Stimulated activated CD4-positive, alpha-beta T cell treated with anti-CD3 and anti-CD28 coated beads, Interleukin-12 subunit alpha, Interleukin-12 subunit beta, amount 100 ng/mL, for 4 hours (primary cell): ENCODE data around the gene ITGB8.
"Not testable (repeated sequence)": the region's sequence is repeated elsewhere in the genome, so short reads cannot be mapped to it uniquely, and the experiment has no call there.

Experiments used
- DNase-seq: peaks from one replicate; pipeline ENCODE4 v3.0.0-alpha.2; 2020

The ITGB8 gene

DNA sequence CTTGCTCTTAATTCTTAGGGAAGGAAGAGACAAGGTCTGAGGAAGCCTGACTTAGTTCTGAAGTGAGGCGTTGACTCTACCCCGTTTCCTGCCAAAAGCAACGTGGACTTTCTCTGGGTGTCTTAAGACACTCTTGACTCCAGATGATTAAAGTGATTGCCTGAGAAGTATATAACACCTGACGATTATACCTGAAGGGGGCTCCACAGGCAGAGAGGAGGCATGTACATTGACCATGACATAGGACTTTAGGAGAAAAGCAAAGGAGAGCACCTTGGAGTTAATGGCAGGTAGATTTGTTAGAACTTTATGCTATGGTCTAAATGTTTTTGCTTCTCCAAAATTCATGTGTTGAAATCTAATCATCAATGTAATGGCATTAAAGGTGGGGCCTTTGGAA is 15.9 kb downstream of the ITGB8 start:
- DNase-seq: no peak

GRCh38 chr7:20347680-20348079 is 17.0 kb downstream of the ITGB8 start:
- DNase-seq: no peak

DNA sequence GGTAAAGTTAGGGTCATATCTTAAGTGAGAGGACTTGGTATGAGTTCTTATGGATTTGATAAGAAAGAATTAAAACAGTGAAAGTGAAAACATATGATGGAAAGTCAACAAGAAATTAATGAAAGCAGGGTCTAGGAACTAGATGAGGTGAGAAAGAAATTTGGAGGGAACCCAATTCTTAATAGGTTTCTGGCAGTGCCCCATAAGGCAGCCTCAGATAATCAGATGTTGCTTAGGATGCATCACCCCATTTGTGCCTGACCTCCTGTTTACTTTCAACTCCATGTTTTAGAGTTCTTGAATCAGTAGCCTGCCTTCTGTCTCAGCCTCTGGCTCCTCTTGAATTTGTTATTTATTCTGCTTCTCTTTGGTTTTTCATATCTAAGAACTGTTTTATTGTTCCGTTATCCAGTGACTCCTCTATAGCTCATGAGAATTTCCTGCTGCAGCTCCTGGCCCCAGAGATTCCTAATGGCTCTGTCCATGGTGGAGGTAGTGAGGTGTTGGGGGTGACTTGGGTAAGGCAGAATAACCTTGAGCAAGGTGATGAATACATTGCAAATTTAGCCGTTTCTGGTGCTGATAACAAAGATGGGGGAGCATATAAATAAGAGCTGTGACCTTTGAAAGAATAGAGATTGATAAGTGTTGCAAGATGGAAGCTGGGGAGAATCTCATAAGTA is 17.6 kb downstream of the ITGB8 start:
- no peak for DNase-seq

DNA sequence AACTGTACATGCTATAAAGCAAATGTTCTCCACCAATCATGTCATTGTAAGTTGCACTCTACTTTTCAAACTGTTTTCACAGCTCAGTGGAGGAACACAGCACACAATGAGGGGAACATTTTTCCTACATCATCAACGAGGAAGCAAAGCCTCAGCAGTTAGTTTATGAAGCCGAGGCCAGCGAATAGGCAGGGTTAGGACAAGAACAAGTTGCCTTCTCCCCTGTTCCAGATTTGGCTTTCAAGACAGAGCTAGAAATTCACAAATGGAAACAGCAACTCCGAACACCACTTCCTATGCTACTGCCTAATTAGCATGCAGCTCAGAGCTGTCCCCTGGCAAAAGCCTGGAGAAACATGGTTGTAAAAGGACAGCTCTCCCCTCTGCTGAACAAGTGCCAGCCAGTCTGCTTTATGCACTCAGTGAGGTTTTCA is 19.8 kb downstream of the ITGB8 start:
- no peak for DNase-seq

DNA sequence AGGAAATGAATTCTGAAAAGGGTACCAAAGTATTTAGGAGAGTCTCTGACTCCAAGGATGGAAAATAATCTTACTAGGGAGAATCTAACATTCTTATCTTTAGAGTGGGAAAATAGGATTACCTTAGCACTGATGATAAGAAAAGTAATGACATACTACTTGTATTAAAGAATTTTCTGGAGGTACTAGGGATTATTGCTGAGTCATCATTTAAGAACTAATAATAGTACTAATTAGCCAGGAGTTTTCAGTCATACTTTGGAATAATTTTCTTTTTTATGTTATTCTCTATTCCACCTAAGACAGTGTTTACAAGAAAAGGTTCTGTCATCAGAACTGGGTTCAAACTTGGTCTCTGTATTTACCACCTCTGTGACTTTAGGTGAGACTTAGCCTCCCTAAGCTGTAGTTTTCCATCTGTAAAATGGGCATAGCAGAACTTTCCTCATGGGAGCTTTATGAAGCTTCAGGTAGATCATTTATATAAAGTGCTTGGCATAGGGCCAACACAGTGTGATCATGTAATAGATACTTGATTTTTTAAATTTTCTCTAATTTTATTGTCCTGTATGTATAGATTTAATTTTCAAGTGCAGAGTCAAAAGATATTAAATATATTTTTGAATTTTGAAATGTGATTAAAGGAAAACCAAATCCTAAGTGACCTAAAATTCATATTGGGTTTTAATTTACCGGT is 20.4 kb downstream of the ITGB8 start:
- DNase-seq: no peak

GRCh38 chr7:20351901-20352300 is 21.2 kb downstream of the ITGB8 start:
- DNase-seq: no peak

- no peak for DNase-seq
Measured at GRCh38 chr7:20352573-20353306, 22.0 kb downstream of the ITGB8 start.

DNA sequence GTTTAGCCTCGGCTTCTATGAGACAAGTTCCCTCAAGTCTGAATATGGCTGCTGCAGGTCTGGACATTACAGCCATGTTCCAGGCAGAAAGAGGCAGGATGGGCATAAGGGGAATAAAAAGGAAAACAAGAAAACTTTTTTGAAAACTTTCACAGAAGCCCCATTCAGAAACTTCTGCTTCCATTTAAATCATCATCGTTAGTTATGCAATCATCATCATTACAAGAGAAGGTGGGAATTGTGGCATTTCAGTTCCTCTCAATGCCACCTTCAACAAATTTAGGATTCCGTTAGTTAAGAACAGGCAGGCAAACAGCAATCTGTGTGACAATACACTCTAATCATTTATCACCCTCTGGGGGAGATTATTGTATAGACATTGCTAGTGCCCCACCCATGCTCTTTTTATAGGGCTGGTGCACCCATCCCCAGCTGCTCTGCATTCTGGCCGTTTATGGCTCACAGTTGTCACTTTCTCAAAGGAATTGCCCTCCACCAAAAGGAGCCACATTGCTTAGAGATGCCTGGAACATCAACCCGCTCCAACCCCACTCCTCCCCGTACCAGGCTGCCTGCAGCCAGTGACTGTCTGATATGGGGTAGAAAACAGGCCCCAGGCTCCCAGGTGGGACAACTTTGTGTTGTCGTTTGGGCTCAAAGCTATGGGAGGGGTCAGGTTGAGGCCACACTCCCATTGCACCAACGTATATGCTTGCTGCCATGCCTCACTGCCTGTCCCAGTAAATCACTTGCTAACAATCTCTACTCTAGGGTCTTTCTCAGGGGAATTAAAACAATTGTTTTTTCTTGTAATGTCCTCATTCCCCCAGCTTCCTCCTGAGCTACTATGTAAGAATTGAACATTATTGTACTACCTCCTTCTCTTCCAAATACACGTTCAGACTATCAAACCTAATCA is 24.2 kb downstream of the ITGB8 start:
- DNase-seq: no peak

GRCh38 chr7:20358106-20358505 is 27.4 kb downstream of the ITGB8 start:
- DNase-seq: no peak

DNA sequence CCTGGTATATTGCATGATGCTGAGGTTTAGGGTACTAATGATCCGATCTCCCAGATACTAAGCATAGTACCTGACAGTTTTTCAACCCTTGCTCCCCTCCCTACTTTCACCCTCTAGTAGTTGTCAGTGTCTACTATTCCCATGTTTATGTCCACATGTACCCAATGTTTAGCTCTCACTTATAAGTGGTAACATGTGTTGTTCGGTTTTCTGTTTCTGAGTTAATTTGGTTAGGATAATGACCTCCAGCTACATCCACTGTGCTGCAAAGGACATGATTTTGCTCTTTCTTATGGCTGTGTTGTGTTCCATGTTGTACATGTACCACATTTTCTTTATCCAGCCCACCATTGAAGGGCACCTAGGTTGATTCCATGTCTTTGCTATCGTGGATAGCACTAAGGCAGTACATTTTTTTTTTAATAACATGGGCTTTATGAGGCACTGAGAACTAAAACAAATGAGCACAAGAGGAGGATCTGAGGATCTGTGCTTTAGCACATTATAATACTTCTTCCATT is 28.1 kb downstream of the ITGB8 start:
- DNase-seq: no peak

GRCh38 chr7:20359341-20359963 is 28.8 kb downstream of the ITGB8 start:
- DNase-seq: no peak

DNA sequence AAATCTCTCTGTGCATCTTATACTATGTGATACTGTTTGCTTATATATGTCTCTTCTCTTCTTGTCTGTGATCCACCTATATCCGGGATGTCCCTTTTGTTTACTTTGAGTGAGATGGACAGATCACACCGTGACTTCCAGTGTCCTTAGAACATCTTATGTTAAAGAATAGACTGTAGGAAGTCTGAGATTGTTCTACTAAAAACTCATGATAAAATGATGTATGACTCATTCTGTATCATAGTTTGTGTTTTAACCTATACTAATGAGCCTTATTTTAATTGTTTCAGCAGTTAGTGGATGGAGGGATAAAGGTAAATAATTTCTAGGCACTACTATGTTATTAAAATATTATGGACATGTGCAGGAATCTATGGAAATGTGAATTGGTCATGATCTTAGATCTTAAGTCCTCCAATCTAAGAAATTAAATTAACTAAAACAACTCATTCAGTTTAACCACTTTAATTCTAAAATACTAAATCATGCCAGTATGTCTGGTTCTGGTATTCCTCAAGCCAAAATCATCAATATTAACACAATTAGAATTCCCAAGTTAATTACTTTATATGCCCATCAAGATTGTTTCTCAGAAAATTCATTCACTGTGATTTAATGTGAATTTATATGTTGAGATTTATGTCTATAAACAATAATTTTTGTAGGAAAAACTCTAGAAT is 32.0 kb downstream of the ITGB8 start:
- no peak for DNase-seq

GRCh38 chr7:20364571-20365196 is 34.0 kb downstream of the ITGB8 start:
- DNase-seq: no peak

DNA sequence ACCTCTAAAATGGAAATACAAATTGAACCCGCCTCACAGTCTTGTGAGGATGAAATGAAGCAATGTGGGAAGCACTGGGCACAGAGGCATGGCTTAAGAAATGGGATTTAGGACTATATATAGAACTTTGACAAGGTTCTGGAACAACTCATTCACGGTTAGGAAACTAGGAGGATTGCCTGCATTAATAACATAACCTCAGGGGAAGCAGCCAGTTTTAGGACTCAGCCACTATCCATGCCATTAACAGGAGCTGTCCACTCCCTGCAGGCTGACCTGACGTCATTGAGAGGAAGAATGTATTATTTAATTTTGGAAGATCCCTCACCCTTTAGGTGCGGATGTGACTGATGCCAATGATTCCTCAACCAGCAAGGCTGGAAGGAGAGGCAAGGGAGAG is 34.8 kb downstream of the ITGB8 start:
- DNase-seq: no peak

- DNase-seq: no peak
Measured at GRCh38 chr7:20374399-20374798, 43.7 kb downstream of the ITGB8 start.

GRCh38 chr7:20376796-20377195 is 46.1 kb downstream of the ITGB8 start:
- DNase-seq: no peak

DNA sequence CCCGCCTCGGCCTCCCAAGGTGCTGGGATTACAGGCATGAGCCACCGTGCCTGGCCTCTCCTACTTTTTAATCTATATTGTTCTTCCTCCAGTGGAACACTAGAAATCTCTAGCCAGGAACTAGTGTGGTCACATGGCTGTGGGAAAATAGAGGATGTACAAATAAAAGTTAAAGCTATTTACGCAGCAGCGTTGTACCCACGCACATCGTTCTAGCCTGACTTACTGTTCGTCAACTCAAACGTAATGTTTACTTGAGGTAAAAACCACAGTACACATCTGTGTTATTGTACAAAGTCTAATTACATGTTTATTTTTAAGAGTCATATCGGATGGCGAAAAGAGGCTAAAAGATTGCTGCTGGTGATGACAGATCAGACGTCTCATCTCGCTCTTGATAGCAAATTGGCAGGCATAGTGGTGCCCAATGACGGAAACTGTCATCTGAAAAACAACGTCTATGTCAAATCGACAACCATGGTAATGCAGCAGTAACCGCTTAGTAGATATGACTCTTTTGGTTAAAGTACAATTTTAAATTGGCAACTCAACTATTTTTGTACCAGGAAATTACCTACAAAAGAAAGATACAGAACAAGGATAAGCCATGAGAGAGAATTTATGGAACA is 50.8 kb downstream of the ITGB8 start:
- DNase-seq: no peak

DNA sequence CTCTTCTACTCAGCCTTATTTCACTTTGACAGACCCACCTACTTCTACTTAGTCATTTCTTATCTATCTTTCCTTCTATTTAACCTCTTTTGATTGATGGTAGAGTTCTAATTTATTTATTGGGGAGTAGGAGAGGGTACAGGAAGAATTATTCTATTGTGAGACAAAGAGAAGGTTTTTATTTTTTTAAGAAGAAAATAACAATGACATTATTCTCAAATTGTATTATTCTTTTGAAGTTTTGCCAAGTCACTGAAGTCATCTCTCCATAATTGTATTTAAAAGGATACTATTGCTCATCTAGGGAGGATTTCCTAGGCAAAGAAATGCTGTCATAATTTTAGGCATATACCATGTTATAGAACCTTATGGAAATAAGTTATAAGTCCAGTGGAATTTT is 52.7 kb downstream of the ITGB8 start:
- DNase-seq: no peak

- DNase-seq: no peak
Measured at GRCh38 chr7:20385126-20385525, 54.4 kb downstream of the ITGB8 start.

DNA sequence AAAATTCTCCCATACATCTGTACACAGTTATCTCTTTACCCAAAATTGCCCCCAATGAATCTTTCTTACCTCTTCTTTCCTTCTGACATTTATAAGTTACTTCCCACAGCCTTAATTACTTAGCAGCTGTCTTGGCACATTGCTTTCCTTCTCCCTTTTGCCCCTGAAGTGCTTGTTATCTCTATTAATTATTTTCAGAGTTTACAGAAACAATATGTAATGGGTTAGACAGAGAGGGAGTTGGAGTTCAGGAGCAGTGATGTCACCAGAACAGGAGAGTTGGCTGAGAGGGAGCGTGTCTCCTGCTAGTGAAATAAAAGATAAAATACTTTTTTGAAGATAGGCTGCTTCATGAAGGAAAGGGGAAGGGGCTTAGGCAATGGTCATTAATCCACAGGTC is 57.4 kb downstream of the ITGB8 start:
- DNase-seq: no peak

DNA sequence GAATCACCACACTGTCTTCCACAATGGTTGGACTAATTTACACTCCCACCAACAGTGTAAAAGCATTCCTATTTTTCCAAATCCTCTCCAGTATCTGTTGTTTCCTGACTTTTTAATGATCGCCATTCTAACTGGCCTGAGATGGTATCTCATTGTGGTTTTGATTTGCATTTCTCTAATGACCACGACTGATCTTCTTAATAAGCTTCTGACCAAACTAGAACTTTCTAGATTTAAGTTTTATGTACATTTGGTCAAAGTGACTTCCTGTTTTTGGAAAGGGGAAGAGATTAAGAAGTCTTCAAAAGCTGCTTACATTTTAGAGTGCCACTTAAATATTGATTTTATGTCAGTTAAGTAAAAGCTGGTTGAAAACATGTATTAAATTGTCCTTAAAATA is 58.5 kb downstream of the ITGB8 start:
- not testable (repeated sequence) for DNase-seq
